Raji (cell line): ENCODE measurements around the gene MROH2B.

ENCODE experiments used
- POLR2A ChIP-seq: IDR thresholded peaks from 2 replicates; pipeline ENCODE4 v1.6.1; 2011; ENCODE audit warnings: low read depth, low read length, control low read depth; ENCODE audit not compliant: insufficient read depth

Gene MROH2B

GRCh38 chr5:41071242-41071641 lies at the start of gene MROH2B:
Gene MROH2B (minus strand): TSS chr5:41071342. CDS start chr5:41070852, 490 bp downstream.
- no peak for TF ChIP-seq POLR2A

- no peak for TF ChIP-seq POLR2A
Measured at GRCh38 chr5:41120600-41120999, 49.5 kb upstream of the MROH2B start.

DNA sequence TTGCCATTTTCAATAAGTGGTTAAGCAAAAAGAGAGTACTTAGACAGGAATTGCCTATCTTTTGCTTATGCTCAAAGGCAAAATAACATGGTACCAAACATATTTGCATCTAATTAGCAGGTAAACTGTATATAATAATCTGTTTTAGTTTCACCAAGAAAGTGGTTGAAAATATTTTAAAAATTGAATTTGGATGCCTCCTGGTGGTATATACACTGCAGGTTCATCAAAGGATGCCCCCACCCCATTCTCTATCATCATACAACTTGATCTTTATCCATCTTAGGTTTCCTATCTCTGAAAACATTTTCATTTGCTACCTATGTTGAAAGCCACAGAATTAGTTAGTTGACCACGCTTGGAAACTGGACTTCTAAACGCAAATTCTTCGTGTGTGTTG lies 47.0 kb upstream of the MROH2B start:
- no peak for TF ChIP-seq POLR2A

DNA sequence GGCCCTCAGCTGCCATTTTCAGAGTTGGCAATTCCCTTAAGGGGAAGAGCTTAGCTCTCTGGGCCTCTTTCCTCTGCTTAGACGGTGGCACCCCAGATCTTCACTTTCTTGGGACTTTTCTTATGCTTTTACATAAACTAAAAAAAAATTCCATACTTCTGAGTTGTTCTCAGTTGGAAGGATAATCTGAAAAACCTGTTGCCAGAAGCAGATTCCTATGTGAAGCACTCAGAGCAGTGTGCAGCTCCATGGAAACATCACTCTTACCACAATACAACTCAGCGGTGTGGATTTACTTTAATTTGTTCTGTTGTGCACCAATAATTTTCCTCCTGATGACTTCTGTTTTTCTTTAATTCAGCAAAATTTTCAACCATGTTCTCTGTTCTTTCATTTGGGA lies 44.1 kb upstream of the MROH2B start:
- no peak for TF ChIP-seq POLR2A

DNA sequence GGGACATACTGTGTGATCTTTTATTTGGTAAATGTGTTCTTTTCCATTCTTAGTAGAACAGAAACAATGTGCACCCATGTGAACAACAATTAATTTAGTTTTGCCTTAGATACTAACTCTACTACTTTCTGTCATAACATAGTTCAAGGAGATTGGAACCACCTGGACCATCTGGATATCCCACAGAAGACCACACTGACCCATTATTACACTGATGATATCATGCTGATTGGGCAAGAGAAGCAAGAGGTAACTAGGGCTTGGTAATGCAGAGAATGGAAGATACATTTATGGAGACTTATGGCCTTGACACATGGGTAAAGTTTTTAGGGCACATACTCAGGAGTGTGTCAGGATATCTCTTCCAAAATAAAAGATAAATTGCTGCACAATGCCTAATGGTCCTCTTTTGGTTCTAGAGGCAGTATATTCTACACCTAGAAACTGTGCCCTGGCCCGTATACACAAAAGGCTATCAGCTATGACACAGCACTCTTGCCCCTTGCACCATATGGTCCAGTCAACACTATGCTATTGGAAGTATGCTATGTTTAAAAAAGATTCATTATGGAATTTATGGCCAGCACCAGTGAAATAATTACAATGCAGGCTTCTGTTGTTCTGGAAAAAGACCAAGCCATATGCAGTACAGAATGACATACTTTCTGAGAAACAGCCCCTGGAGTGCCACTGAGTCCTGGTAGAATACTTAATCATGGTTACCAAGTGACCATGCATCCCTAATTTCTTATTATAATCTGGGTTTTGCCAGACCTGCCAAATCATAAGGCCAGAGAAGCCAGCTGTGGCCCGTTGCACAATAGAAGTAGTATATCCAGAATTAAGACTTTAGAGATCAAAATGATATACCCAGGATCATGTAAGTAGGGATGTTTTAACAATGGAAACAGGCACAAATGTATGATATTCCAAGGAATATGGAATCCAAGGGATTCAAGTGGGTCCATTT lies 41.6 kb upstream of the MROH2B start:
- no peak for TF ChIP-seq POLR2A

GRCh38 chr5:41109186-41109585 lies 38.0 kb upstream of the MROH2B start:
- no peak for TF ChIP-seq POLR2A

GRCh38 chr5:41102341-41102740 lies 31.2 kb upstream of the MROH2B start:
- TF ChIP-seq POLR2A, result no peak

GRCh38 chr5:41097642-41098041 lies 26.5 kb upstream of the MROH2B start:
- TF ChIP-seq POLR2A, result no peak

GRCh38 chr5:41095324-41096101 lies 24.4 kb upstream of the MROH2B start:
- TF ChIP-seq POLR2A, result no peak

DNA sequence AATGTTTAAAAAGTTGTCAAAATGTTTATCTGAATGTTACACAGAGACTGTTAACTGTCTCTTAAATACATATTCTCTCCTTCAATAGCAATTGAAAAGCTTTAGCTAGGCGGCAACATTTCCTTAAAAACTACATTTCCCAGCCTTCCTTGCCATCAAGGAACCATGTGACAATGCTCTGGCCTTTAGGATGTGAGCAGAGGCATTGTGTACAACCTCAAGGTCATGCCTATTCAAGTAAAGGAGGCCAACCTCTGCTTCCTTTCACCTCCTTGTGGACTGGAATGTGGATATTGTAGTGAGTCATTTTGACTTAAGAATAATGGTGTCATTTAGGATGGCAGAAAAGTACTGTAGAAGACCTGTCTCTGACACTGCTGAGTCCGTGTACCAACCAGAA lies 23.7 kb upstream of the MROH2B start:
- TF ChIP-seq POLR2A, result no peak

DNA sequence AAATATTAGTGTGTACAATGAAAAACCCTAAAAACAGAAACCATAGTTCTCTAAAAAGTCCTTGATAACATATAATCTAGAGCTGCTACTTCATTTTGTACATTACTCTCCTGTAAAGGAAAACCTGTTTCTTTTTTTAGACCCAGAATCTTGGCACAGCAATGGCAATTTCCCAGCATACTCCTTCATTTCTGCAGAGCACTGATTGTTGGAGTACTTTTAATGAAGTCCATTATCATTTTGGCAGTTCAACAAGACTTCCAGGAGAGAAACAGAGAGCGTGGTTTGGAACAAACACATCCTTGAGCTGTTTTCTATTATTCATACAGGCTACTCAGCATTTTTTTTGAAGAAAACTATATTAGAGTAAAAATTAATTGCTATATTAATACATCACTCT lies 22.7 kb upstream of the MROH2B start:
- no peak for TF ChIP-seq POLR2A

- no peak for TF ChIP-seq POLR2A
Measured at GRCh38 chr5:41087461-41087860, 16.3 kb upstream of the MROH2B start.

DNA sequence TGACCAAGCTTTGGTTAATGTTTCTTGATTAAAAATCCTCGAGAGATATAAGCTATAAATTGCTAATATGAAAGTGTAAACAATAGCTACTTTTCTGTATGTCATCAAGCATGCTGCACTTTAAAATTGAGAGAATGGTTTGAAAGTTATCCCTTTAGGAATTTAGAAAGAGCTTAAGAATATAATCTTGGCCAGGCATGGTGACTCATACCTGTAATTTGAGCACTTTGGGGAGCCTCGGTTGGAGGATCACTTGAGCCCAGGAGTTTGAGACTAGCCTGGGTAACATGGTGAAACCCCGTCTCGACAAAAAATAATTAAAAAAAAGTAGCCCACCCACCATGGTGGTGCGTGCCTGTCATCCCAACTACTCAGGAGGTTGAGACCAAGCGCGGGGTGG lies 12.2 kb upstream of the MROH2B start:
- TF ChIP-seq POLR2A, result no peak

DNA sequence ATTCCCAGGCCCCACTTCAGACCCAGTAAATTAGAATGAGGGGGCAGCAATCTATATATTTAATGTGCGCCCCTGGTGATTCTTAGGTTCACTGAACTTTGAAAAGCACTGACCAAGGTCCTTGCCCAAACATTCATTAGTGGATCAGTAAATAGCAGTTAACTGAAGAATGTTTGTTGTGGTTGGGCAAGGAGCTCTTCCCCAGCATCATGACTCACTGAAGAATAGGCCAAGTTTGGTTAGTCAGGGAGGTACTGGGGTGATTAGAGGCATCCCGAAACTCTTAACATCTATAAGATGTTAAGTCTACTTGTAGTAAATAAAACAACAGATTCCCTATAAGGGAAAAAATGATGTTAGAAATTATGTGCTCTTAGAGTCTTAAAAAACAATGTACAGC lies 833 bp upstream of the MROH2B start:
- TF ChIP-seq POLR2A, result no peak

DNA sequence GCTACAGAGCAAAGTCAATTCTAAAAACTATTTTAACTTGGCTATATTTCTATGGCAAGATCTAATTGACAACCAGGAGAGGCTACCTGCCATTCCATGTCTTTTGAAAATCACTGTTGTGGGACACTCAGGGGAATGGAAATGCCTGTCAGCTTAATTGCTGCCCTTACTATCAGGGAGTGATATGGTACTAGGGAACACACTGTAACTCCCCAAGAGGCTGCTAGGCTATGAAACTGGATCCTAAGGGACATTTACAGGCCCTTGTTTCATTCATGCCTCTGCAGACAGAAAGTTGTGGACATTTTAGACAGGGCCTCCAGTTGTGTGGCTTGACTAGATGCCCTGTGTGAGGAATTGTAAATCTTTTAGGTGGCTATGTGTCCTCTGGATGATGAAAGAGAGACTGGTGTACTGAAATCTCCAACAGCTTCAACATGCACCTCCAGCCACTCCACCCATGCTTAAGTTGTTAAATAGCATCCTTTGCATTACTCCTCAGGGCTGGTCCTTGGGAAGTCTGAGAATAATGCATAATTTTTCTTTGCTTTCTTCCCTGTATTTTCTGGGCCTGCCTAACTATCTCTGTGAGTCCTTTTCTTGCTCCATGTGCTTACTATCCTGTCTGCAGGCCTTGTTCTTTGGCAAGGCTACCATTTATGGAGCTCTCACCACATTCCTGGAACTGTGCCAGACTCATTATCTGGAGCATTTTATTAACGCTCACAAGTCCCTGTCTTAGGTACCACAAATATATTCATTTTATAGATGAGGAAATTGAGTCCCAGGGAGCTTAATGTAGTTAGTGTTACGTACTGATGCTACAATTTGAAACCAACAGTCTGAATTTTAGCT lies 3.2 kb downstream of the MROH2B start:
- TF ChIP-seq POLR2A, result no peak
